22Rv1 (cell line): ENCODE results near the gene SH3BP2.

Experiments used
- ZFX ChIP-seq: fragments of 450-650 bp; IDR thresholded peaks from 2 replicates; pipeline ENCODE4 v1.6.1; 2017; ENCODE audit warnings: antibody characterized with exemption, borderline replicate concordance
- TF ChIP-seq, protein P1 (sequence below): fragments of 450-650 bp; IDR thresholded peaks from 2 replicates; pipeline ENCODE4 v1.5.1; 2017; ENCODE audit warnings: mild to moderate bottlenecking

DNA sequence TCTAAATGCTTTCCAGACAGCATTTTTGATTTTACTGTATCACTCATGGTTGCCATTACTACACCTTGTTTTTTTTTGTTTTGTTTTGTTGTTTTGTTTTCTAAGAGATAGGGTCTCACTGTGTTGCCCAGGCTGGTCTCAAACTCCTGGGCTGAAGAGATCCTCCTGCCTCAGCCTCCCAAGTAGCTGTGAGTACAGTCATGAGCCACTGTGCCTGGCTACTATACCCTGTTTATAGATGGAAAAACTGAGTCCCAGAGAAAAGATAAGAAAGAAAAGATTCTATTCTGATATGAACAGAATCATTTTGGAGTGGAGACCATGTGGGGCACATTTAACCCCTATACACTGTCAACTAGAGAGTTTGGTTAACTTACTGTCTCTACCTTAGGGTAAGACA is 70.8 kb downstream of the SH3BP2 start:
- TF ChIP-seq, protein P1, sequence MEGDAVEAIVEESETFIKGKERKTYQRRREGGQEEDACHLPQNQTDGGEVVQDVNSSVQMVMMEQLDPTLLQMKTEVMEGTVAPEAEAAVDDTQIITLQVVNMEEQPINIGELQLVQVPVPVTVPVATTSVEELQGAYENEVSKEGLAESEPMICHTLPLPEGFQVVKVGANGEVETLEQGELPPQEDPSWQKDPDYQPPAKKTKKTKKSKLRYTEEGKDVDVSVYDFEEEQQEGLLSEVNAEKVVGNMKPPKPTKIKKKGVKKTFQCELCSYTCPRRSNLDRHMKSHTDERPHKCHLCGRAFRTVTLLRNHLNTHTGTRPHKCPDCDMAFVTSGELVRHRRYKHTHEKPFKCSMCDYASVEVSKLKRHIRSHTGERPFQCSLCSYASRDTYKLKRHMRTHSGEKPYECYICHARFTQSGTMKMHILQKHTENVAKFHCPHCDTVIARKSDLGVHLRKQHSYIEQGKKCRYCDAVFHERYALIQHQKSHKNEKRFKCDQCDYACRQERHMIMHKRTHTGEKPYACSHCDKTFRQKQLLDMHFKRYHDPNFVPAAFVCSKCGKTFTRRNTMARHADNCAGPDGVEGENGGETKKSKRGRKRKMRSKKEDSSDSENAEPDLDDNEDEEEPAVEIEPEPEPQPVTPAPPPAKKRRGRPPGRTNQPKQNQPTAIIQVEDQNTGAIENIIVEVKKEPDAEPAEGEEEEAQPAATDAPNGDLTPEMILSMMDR, result no peak
- TF ChIP-seq ZFX, result no peak
